MM.1S (cell line): ENCODE data around the gene OLFML2A.

Experiments used
- CTCF ChIP-seq: fragments of 300-600 bp; sonication (generic); IDR thresholded peaks from 2 replicates; pipeline ENCODE4 v1.5.1; 2016; ENCODE audit warnings: antibody characterized with exemption, low read length, mixed read lengths
- EZH2 ChIP-seq: fragments of 300-600 bp; sonication (generic); optimal IDR thresholded peaks from 2 replicates; pipeline ENCODE3; 2017; ENCODE audit warnings: low read depth, mild to moderate bottlenecking, antibody characterized with exemption, low read length, mixed read lengths

- no peak for TF ChIP-seq CTCF
- TF ChIP-seq EZH2 = no peak
Observed at GRCh38 chr9:124742940-124743339, 34.0 kb upstream of the OLFML2A start.
